ENCODE results near the gene GBP2. TPM values are rescaled to one million over a fixed set of nuclear protein-coding genes. Genes with fewer than 3 reads are reported as not detected.
"Not testable (repeated sequence)": the region's sequence is repeated elsewhere in the genome, so short reads cannot be mapped to it uniquely, and the experiment has no call there.

Gene GBP2
- total RNA-seq, 1 donor from 2014 or later, result 3.8 TPM

DNA sequence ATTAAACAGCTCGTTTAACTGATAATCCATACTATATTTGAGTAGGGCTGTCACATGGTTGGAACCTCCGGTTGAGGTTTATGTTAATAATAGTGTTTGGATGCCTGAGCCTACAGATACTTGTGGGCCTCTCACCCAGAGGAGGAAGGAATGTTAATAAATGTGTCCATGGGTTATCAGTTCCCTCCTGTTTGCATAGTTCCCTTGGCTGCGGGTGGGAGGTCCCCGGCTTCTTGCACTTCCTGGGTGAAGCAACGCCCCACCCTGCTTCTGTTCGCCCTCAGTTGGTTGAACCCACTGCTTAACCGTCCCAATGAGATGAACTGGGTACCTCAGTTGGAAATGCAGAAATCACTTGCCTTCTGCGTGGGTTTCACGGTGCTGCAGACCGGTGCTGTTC is 37.3 kb downstream of the GBP2 start:
- Mint-ChIP-seq H3K27ac (no peak overlapping the region), H3K36me3 (no peaks in the 10 kb centered on the region), H3K27me3 (ENCODE audit: low read depth) (no peaks in the 10 kb centered on the region), H3K4me3 (no peak overlapping the region), H3K9me3 (peaks cover 8% of the 10 kb centered on the region), H3K4me1 (peaks cover 19% of the 10 kb centered on the region)
- TF ChIP-seq, protein P1, sequence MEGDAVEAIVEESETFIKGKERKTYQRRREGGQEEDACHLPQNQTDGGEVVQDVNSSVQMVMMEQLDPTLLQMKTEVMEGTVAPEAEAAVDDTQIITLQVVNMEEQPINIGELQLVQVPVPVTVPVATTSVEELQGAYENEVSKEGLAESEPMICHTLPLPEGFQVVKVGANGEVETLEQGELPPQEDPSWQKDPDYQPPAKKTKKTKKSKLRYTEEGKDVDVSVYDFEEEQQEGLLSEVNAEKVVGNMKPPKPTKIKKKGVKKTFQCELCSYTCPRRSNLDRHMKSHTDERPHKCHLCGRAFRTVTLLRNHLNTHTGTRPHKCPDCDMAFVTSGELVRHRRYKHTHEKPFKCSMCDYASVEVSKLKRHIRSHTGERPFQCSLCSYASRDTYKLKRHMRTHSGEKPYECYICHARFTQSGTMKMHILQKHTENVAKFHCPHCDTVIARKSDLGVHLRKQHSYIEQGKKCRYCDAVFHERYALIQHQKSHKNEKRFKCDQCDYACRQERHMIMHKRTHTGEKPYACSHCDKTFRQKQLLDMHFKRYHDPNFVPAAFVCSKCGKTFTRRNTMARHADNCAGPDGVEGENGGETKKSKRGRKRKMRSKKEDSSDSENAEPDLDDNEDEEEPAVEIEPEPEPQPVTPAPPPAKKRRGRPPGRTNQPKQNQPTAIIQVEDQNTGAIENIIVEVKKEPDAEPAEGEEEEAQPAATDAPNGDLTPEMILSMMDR (IDR thresholded peaks at IDR 0.05; ENCODE audit: unreplicated experiment), result no peak
- no peak for DNase-seq (ENCODE audit: low spot score in 2 of 2, unreplicated experiment in 2 of 2)

DNA sequence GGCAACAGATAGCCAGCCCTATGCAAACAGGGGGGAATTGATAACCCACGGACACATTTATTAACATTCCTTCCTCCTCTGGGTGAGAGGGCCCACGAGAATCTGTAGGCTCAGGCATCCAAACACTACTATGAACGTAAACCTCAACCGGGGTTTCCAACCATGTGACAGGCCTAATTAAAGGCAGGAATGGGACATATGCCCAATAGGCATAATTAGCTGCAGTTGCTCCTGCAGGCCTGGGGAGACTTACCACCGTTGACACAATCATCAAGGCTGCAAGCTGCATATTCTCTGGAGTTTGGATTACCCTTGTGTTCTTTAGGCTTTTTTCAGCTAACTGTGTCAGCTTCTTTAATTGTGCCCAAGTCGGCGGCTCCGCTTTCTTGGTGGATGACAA is 38.7 kb downstream of the GBP2 start:
- H3K9me3 Mint-ChIP-seq, result peaks cover 8% of the 10 kb centered on the region
- peaks cover 19% of the 10 kb centered on the region for H3K4me1 Mint-ChIP-seq
- no peak overlapping the region for H3K4me3 Mint-ChIP-seq
- no peak for DNase-seq (ENCODE audit: low spot score in 2 of 2, unreplicated experiment in 2 of 2)
- no peaks in the 10 kb centered on the region for H3K27me3 Mint-ChIP-seq (ENCODE audit: low read depth)
- TF ChIP-seq, protein P1 (IDR thresholded peaks at IDR 0.05; ENCODE audit: unreplicated experiment), result no peak
- no peak overlapping the region for H3K27ac Mint-ChIP-seq
- H3K36me3 Mint-ChIP-seq, result no peaks in the 10 kb centered on the region

DNA sequence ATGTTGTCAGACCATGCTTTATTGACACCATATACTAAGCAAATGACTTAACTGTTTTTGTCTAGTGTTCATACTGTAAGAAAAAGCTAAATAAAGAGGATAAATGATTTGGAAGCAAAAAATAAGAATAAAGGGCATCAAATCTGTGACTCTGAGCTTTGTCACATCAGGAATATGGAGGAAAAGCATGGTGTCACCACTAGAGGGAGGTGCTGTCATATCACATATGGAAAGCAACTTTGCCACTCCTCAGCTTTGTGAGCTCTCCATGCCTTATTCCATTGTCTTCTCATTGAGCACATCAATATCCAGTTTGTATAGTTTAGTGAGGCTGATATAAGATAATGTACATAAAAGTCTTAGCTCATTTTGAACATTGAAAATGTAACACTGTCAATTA is 40.1 kb downstream of the GBP2 start:
- peaks cover 14% of the 10 kb centered on the region for H3K9me3 Mint-ChIP-seq
- no peak overlapping the region for H3K27ac Mint-ChIP-seq
- H3K27me3 Mint-ChIP-seq (ENCODE audit: low read depth), result no peaks in the 10 kb centered on the region
- TF ChIP-seq, protein P1 (IDR thresholded peaks at IDR 0.05; ENCODE audit: unreplicated experiment), result no peak
- DNase-seq (ENCODE audit: low spot score in 2 of 2, unreplicated experiment in 2 of 2), result no peak
- H3K4me1 Mint-ChIP-seq, result peaks cover 19% of the 10 kb centered on the region
- no peaks in the 10 kb centered on the region for H3K36me3 Mint-ChIP-seq
- no peak overlapping the region for H3K4me3 Mint-ChIP-seq

DNA sequence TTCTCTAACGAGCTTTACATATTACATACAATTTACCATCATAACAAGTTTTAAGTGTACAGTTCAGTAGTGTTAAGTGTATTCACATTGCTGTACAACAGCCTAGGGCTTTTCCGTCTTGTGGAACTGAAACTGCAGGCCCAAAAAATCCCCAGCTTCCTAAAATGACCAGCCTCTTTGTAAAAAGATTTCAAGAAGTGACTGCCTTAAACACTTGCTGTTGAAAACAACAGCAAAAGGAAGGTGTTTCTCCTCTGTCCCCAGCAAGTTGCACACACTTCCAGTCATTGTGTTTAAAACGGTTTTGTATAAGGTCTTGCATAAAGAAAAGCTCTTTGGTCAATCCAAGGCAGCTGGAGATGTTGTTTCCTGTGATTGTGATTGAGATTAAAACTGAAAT is 44.9 kb downstream of the GBP2 start:
- Mint-ChIP-seq H3K27me3 (ENCODE audit: low read depth) (no peaks in the 10 kb centered on the region), H3K9me3 (peaks cover 41% of the 10 kb centered on the region), H3K36me3 (no peaks in the 10 kb centered on the region), H3K4me3 (no peak overlapping the region), H3K27ac (no peak overlapping the region), H3K4me1 (no peaks in the 10 kb centered on the region)
- no peak for DNase-seq (ENCODE audit: low spot score in 2 of 2, unreplicated experiment in 2 of 2)
- TF ChIP-seq, protein P1 (IDR thresholded peaks at IDR 0.05; ENCODE audit: unreplicated experiment), result no peak

DNA sequence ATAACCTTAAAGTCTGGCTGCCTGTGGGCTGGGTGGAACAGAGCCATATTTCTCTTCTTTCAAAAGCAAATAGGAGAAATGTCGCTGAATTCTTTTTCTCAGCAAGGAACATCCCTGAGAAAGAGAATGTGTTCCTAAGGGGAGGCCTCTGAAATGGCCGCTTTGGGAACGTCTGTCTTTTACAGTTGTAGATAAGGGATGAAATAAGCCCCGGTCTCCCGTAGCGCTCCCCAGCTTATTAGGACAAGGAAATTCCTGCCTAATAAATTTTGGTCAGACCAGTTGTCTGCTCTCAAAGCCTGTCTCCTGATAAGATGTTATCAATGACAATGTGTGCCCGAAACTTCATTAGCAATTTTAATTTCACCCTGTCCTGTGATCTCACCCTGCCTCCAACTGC is 45.8 kb downstream of the GBP2 start:
- not testable (repeated sequence) for H3K27ac Mint-ChIP-seq; DNase-seq (ENCODE audit: low spot score in 2 of 2, unreplicated experiment in 2 of 2); H3K27me3 Mint-ChIP-seq (ENCODE audit: low read depth); H3K36me3 Mint-ChIP-seq; H3K4me3 Mint-ChIP-seq; H3K4me1 Mint-ChIP-seq
- H3K9me3 Mint-ChIP-seq, result peaks cover 46% of the 10 kb centered on the region

DNA sequence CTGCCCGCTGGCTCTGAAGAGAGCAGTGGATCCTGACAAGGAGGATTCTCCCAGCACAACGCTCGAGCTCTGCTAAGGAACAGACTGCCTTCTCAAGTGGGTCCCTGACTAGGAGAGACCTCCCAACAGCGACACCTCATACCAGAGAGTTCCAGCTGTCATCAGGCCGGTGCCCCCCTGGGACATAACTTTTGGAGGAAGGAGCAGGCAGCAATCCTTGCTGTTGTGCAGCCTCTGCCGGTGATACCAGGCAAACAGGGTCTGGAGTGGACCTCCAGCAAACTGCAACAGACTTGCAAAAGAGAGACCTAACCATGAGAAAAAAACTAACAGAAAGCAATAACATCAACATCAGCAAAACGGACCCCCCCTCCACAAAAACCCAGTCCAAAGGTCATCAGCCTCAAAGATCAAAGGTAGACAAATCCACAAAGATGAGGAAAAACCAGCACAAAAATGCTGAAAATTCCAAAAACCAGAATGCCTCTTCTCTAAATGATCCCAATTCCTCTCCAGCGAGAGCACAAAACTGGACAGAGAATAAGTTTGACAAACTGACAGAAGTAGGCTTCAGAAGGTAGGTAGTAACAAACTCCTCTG is 53.3 kb downstream of the GBP2 start:
- not testable (repeated sequence) for H3K4me1 Mint-ChIP-seq; DNase-seq (ENCODE audit: low spot score in 2 of 2, unreplicated experiment in 2 of 2); H3K4me3 Mint-ChIP-seq; H3K27ac Mint-ChIP-seq; H3K36me3 Mint-ChIP-seq; H3K27me3 Mint-ChIP-seq (ENCODE audit: low read depth)
- peaks cover 34% of the 10 kb centered on the region for H3K9me3 Mint-ChIP-seq

DNA sequence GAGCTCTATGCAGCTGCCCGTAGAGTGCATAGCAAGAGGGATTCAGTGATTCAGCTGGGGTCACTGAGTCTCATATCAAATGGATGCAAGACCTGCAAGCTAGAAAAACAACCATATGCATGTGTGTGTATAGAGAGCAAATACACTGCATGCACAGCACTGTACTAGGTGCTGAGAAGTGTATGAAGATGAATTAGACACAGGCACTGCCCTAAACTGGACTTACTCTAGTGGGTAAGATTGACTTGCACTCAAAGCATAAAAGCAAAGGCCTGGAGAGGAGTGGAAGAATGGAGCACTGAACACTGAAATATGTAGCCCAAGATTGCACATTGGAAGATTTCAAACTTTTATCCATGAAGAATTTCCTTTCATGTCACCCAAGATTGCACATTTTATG is 55.4 kb downstream of the GBP2 start:
- Mint-ChIP-seq H3K4me3 (no peak overlapping the region), H3K27me3 (ENCODE audit: low read depth) (no peaks in the 10 kb centered on the region), H3K9me3 (peaks cover 23% of the 10 kb centered on the region), H3K36me3 (no peaks in the 10 kb centered on the region), H3K27ac (no peak overlapping the region), H3K4me1 (peaks cover 9% of the 10 kb centered on the region)
- TF ChIP-seq, protein P1 (IDR thresholded peaks at IDR 0.05; ENCODE audit: unreplicated experiment), result no peak
- no peak for DNase-seq (ENCODE audit: low spot score in 2 of 2, unreplicated experiment in 2 of 2)
